Activated B cell treated with CpG ODN at 0.5 μM for 24 hours (primary cell): ENCODE measurements around the gene ABHD17C. TPM values are rescaled to one million over a fixed set of nuclear protein-coding genes. Genes with fewer than 3 reads are reported as not detected.

Source experiments
- ATAC-seq: fragments of 200-7000 bp; cut with Tn5 transposase; one replicate; pipeline ENCODE4 v1.10.0; 2021; ENCODE audit warnings: low read depth, mild to moderate bottlenecking, moderate library complexity
- CTCF ChIA-PET: fragments of 350-600 bp; sonication (Branson Sonifier 250); formaldehyde crosslinking; loops from one replicate; lab custom pipeline; 2021; ENCODE audit warnings: antibody characterized with exemption; lab: Charles Lee
- POLR2A ChIA-PET: fragments of 350-600 bp; sonication (Branson Sonifier 250); formaldehyde crosslinking; loops from one replicate; lab custom pipeline; 2021; ENCODE audit warnings: antibody characterized with exemption; lab: Charles Lee
- DNase-seq: peaks from one replicate; pipeline ENCODE4 v3.0.0; 2022
- H3K27ac Mint-ChIP-seq: one replicate; pipeline ENCODE4 v1.8.0; 2020; ENCODE audit warnings: mixed read lengths
- H3K27me3 Mint-ChIP-seq: one replicate; pipeline ENCODE4 v1.8.0; 2021; ENCODE audit warnings: mixed read lengths
- H3K36me3 Mint-ChIP-seq: one replicate; pipeline ENCODE4 v1.8.0; 2021; ENCODE audit warnings: low read depth, mixed read lengths
- H3K4me1 Mint-ChIP-seq: one replicate; pipeline ENCODE4 v1.8.0; 2021; ENCODE audit warnings: mixed read lengths
- H3K4me3 Mint-ChIP-seq: one replicate; pipeline ENCODE4 v1.8.0; 2020; ENCODE audit warnings: mild to moderate bottlenecking, mixed read lengths
- H3K9me3 Mint-ChIP-seq: one replicate; pipeline ENCODE4 v1.8.0; 2020; ENCODE audit warnings: mixed read lengths
- intact Hi-C: fragments of 100-400 bp; cut with micrococcal nuclease; formaldehyde crosslinking; loops from one replicate; pipeline ENCODE4 v1.15.1; 2024
- total RNA-seq: library from RNA; stranded (reverse); gene quantifications from 2 replicates; pipeline ENCODE4 v1.2.3, GENCODE V29; 2022
- TF ChIP-seq, protein P1 (sequence below): fragments of 200-600 bp; IDR thresholded peaks from one replicate; pipeline ENCODE4 v1.8.0; 2022; ENCODE audit warnings: antibody characterized with exemption, mild to moderate bottlenecking

The ABHD17C gene
- total RNA-seq, 1 donor from 2014 or later, result 2.4 TPM

DNA sequence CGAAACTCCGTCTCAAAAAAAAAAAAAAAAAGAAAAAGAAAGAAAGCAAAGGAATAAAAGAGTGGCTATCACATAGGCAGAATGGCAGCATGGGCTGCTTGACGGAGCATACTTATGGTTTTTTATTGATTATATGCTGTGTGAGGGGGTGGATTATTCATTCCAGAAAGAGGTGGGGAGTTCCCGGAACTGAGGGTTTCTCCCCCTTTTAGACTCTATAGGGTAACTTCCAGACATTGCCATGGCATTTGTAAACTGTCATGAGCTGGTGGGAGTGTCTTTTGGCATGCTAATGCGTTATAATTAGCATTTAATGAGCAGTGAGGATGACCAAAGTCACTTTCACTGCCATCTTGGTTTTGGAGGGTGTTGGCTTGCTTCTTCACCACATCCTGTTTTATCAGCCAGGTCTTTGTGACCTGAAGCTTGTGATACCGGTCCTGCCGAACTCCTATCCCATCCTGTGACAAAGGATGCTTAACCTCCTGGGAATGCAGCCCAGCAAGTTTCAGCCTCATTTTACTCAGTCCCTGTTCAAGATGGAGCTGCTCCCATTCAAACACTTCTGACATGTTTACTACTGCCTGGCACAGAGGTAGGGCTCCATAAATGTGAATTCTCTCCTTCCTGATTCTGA lies 15.8 kb upstream of the ABHD17C start:
- intact Hi-C loops, result no loop called here
- Mint-ChIP-seq H3K36me3 (no peaks in the 10 kb centered on the region), H3K4me3 (no peak overlapping the region), H3K4me1 (no peaks in the 10 kb centered on the region), H3K9me3 (peaks cover 2% of the 10 kb centered on the region), H3K27ac (no peak overlapping the region), H3K27me3 (peaks cover 22% of the 10 kb centered on the region)
- ChIA-PET POLR2A (no interaction called here), CTCF (no interaction called here)
- no peak for DNase-seq
- TF ChIP-seq, protein P1, sequence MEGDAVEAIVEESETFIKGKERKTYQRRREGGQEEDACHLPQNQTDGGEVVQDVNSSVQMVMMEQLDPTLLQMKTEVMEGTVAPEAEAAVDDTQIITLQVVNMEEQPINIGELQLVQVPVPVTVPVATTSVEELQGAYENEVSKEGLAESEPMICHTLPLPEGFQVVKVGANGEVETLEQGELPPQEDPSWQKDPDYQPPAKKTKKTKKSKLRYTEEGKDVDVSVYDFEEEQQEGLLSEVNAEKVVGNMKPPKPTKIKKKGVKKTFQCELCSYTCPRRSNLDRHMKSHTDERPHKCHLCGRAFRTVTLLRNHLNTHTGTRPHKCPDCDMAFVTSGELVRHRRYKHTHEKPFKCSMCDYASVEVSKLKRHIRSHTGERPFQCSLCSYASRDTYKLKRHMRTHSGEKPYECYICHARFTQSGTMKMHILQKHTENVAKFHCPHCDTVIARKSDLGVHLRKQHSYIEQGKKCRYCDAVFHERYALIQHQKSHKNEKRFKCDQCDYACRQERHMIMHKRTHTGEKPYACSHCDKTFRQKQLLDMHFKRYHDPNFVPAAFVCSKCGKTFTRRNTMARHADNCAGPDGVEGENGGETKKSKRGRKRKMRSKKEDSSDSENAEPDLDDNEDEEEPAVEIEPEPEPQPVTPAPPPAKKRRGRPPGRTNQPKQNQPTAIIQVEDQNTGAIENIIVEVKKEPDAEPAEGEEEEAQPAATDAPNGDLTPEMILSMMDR, result no peak
- no peak for ATAC-seq

DNA sequence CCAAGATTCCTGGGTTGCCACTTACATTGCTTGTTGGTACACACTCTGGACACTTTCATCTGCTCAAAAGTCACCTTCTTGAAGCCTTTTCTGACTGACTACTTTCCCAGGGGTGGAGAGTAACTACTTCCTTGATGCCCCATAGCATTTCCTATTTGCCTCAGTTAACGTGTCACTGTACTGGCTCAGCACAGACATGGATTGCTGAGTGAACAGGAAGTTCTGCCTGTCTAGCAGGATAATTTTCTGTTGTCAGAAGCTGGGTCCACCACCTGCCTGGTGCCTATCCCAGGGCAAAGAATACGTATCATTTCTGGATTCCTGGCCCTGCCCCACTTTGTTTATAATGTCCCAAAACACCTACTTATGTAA lies 15.3 kb upstream of the ABHD17C start:
- Mint-ChIP-seq H3K4me3 (no peak overlapping the region), H3K36me3 (no peaks in the 10 kb centered on the region), H3K27ac (no peak overlapping the region), H3K9me3 (peaks cover 2% of the 10 kb centered on the region), H3K27me3 (peaks cover 22% of the 10 kb centered on the region), H3K4me1 (no peaks in the 10 kb centered on the region)
- intact Hi-C loops, result no loop called here
- ChIA-PET POLR2A (no interaction called here), CTCF (no interaction called here)
- DNase-seq (no peak), ATAC-seq (no peak)
- TF ChIP-seq, protein P1, result no peak

DNA sequence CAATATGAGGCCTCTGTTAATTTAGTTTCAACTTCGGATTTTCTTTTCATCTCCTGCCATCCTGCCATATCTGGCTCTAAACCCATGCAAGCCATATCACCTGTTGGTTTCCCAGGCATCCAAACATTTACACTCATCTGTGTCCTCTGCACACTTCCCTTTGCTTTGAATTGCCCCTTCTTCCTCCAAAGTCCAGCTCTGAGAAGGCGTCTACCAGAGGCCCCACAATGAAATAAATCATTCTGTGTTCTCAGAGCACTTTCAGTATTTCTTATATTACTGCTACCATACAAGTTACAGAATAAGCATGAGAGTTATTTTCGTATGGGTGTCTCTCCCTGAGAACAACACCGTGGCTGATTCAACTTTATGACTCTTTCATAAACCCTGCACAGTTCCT lies 12.9 kb upstream of the ABHD17C start:
- no peaks in the 10 kb centered on the region for H3K36me3 Mint-ChIP-seq
- H3K27me3 Mint-ChIP-seq, result peaks cover 19% of the 10 kb centered on the region
- no peak overlapping the region for H3K27ac Mint-ChIP-seq
- TF ChIP-seq, protein P1, result no peak
- H3K4me1 Mint-ChIP-seq, result no peaks in the 10 kb centered on the region
- ChIA-PET POLR2A (interaction anchor here (0.7 kb wide), 1 partner anchor 408 kb away, joined by 3 read pairs; no protein-coding TSS in a partner anchor), CTCF (no interaction called here)
- peaks cover 2% of the 10 kb centered on the region for H3K9me3 Mint-ChIP-seq
- H3K4me3 Mint-ChIP-seq, result no peak overlapping the region
- no peak for DNase-seq
- intact Hi-C loops, result no loop called here
- ATAC-seq, result no peak

DNA sequence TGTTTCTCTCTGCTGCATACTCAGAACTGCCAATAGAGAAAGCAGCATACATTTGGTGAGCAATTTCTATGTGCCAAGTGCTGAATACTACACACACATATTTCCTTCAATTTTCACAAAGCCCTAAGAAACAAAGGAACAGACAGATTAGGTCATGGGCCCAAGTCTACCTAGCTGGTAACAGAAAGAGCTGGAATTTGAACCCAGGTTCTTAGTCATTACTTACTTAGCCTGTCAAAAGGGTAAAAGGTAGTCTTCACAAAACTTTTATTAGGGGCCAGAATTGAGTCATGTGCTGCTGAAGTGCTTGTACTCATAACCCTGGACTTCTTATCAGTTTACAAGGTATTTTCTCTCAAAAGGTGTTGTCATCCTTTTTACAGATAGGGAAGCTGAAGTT lies 10.4 kb upstream of the ABHD17C start:
- Mint-ChIP-seq H3K9me3 (peaks cover 2% of the 10 kb centered on the region), H3K4me3 (no peak overlapping the region), H3K27ac (no peak overlapping the region), H3K4me1 (no peaks in the 10 kb centered on the region), H3K36me3 (no peaks in the 10 kb centered on the region), H3K27me3 (peaks cover 15% of the 10 kb centered on the region)
- intact Hi-C loops, result no loop called here
- CTCF ChIA-PET, result no interaction called here
- TF ChIP-seq, protein P1, result no peak
- POLR2A ChIA-PET, result no interaction called here
- DNase-seq (no peak), ATAC-seq (no peak)

DNA sequence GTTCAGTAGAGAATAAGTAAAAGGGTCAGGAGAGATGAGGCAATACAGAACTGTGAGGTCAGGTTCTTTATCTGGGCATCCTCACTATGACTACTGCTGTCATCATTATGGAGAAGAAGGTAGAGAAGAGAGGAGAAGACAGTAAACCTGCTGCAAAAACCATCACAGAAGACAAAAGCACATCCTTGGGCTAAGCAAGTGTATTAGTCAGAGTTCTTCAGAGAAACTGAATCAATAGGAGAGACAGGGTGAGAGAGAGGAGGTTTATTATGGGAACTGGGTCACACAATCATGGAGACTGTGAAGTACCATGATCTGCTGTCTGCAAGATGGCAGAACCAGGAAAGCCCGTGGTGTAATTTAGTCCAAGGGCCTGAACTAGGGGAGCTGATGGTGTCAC lies 9.5 kb upstream of the ABHD17C start:
- Mint-ChIP-seq H3K27me3 (peaks cover 14% of the 10 kb centered on the region), H3K4me1 (no peaks in the 10 kb centered on the region), H3K36me3 (no peaks in the 10 kb centered on the region), H3K27ac (no peak overlapping the region), H3K9me3 (peaks cover 2% of the 10 kb centered on the region), H3K4me3 (no peak overlapping the region)
- CTCF ChIA-PET, result no interaction called here
- POLR2A ChIA-PET, result no interaction called here
- TF ChIP-seq, protein P1, result no peak
- ATAC-seq, result no peak
- intact Hi-C loops, result no loop called here
- DNase-seq, result no peak
